OCI-LY7 (cell line): ENCODE data around the gene DOCK1.

ENCODE experiments used
- CTCF ChIP-seq: fragments of 200-600 bp; sonication (generic); conservative IDR thresholded peaks from 2 replicates; pipeline ENCODE4 v1.5.1; 2014; ENCODE audit warnings: mild to moderate bottlenecking, antibody characterized with exemption, low read length, moderate library complexity, mixed read lengths
- EZH2phosphoT487 ChIP-seq: fragments of 200-600 bp; sonication (generic); IDR thresholded peaks from 2 replicates; pipeline ENCODE4 v1.6.1; 2018; ENCODE audit warnings: low read depth, borderline replicate concordance, mild to moderate bottlenecking, mixed run types, antibody characterized with exemption, low read length, moderate library complexity, mixed read lengths

- TF ChIP-seq CTCF (no peak), EZH2phosphoT487 (no peak)
Observed at GRCh38 chr10:127082651-127083050, 177.4 kb downstream of the DOCK1 start.
